HG03097 (cell line): ENCODE results near the gene FLT3LG.

Experiments used
- ATAC-seq: cut with Tn5 transposase; IDR thresholded peaks from one replicate; pipeline ENCODE4 v1.9.1; 2021; ENCODE audit not compliant: unreplicated experiment, low FRiP score

The FLT3LG gene

DNA sequence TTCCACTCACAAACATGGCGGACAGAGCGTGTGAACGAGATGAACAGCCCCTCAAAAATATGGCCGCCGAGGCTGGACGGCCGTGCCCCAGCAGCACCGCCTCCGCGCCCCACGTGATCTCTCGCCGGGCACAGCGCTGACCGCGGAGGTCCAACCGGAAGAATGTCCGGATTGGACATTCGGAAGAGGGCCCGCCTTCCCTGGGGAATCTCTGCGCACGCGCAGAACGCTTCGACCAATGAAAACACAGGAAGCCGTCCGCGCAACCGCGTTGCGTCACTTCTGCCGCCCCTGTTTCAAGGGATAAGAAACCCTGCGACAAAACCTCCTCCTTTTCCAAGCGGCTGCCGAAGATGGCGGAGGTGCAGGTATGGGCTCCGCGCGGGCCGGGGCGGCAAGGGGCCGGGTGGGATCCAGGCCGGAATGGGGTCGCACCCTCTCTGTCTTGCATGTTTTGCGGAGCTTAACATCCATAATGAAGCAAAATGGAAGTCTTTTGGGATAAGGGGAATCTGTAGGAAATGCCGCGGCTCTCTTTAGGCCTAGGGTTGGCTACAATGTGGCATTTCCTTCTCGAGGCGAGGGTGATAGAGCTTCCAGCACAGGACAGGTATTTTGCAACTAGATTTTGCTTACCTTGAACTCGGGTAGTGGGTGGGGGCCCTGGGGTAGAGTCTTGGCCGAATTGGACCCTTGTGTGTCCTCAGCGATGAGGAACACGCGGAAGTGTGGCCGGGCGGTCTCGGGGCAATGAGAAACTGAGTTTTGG lies 13.4 kb downstream of the FLT3LG start, which contains the start of gene RPL13A:
Gene RPL13A, plus strand, starts transcription at position 332 of the 769 bp plus-strand sequence. Its CDS starts 22 bp downstream, at position 354.
- peak; percentile 94 for ATAC-seq

DNA sequence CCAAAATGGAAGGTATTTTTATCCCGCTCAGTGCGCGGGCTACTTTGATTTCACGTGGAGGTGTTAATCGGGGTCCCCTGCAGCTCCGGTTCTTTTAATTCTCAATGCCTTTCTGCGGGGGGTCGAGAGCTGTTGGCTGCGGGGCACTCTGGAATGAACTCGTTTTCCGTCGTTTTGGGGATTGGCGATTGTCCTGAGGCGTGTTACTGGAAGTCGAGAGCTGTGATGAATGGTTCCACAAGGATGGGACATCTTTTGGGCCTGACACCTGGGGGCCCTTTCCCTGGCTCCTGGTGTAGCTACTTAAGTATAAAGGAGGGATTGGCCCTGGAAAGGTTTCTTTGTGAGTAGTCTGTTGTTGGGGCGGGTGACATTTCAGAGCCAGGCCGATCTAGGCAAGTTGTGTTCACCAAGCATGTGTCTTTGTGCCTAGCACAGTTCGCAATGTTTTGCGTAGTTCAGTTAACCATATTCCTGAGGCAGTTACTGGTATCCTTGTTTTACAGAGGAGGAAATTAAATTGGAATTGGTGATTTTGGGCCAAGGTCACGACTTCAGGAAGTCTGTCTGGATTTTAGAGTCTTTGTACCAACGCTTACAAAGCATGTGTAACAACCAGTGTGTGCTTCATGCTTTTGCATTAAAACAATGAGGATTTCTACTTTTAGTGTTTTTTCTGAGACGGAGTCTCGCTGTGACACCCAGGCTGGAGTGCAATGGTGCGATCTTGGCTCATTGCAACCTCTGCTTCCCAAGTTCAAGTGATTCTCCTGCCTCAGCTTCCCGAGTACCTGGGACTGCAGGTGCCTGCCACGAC lies 14.2 kb downstream of the FLT3LG start:
- ATAC-seq = no peak

DNA sequence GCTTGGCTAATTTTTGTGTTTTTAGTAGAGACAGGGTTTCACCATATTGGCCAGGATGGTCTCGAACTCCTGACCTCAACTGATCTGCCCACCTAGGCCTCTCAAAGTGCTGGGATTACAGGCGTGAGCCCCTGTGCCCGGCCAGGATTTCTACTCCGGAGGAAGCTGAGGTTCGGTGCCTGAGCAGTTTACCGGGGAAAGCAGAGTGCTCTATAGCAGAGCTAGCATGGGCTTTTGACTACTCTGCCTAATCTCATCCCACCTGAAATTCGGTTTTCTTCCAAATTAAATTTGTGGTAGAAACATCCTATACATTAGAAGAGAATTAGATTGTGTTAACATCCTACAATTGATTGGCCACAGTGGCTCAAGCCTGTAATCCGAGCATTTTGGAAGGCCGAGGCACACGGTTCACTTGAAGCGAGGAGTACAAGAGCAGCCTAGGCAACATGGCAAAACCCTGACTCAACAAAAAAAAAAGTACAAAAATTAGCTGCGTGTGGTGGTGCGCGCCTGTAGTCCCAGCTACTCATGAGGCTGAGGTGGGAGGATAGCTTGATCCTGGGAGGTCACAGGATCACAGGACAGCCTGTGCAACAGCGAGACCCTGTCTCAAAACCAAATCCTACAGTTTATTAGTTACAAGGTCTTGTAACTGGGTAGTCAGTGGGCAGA lies 15.0 kb downstream of the FLT3LG start:
- no peak for ATAC-seq

- no peak for ATAC-seq
Measured at GRCh38 chr19:49489601-49490167, 15.7 kb downstream of the FLT3LG start.

GRCh38 chr19:49490287-49491029 lies 16.4 kb downstream of the FLT3LG start:
- no peak for ATAC-seq

DNA sequence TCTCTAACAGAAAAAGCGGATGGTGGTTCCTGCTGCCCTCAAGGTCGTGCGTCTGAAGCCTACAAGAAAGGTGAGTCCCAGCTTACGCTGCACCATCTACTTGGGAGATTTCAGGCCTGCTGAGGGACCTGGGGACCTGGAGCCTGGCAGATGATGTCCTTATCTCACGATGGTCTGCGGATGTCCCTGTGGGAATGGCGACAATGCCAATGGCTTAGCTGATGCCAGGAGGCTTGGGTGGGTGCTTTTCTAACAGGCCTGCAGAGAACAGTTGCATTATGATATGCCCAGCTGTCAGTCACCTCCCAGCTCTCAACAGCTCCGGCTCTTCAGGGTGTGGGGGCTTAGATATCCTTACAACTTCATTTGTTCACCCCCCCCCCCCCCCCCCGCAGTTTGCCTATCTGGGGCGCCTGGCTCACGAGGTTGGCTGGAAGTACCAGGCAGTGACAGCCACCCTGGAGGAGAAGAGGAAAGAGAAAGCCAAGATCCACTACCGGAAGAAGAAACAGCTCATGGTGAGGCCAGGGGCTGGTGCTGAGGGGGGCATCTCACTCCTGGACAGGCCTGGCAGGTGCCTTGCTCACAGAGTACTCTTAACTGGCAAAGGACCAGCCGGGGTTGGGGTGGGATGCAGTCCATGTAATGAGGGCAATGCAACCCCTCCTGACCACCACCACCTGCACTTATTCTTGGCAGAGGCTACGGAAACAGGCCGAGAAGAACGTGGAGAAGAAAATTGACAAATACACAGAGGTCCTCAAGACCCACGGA lies 17.2 kb downstream of the FLT3LG start:
- no peak for ATAC-seq

- no peak for ATAC-seq
Measured at GRCh38 chr19:49491804-49492572, 18.0 kb downstream of the FLT3LG start.

- ATAC-seq = no peak
Measured at GRCh38 chr19:49492573-49493405, 18.8 kb downstream of the FLT3LG start.

DNA sequence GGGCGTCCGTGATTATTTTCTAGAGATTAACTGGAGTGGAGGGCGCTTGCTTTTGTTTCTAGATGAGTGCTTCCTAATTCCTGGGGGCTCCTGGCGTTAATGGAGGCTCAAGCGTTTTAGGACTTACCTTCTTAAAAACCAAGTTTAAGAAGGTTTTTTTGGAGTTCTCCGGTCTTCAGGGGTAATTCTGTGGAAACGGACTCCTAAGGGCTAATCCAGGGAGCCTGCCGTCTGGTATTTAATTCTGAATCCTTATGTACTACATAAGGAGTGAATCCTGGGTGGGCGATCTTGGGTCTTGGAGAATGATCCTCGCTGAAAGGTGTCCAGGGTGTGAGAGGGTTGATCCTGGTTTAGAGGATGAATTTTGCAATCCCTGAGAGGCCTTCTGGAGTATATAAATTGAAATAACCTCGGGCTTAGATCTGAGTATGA lies 22.6 kb downstream of the FLT3LG start:
- ATAC-seq = no peak

- ATAC-seq = no peak
Measured at GRCh38 chr19:49497047-49497788, 23.2 kb downstream of the FLT3LG start.

DNA sequence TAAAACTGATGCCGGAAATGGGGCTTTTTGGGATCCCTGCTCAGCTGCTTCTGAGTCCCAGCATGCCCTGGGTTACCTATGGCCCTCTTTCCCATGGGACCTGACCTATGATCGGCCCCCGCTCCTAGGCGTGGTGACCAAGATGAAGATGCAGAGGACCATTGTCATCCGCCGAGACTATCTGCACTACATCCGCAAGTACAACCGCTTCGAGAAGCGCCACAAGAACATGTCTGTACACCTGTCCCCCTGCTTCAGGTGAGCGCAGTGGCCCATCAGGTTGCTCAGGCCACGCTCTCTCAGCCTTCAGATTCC lies 23.7 kb downstream of the FLT3LG start:
- no peak for ATAC-seq

GRCh38 chr19:49498475-49498874 lies 24.5 kb downstream of the FLT3LG start:
- ATAC-seq = no peak

GRCh38 chr19:49499030-49499670 lies 25.1 kb downstream of the FLT3LG start:
- no peak for ATAC-seq

GRCh38 chr19:49502866-49503581 lies 29.0 kb downstream of the FLT3LG start:
- ATAC-seq = no peak

DNA sequence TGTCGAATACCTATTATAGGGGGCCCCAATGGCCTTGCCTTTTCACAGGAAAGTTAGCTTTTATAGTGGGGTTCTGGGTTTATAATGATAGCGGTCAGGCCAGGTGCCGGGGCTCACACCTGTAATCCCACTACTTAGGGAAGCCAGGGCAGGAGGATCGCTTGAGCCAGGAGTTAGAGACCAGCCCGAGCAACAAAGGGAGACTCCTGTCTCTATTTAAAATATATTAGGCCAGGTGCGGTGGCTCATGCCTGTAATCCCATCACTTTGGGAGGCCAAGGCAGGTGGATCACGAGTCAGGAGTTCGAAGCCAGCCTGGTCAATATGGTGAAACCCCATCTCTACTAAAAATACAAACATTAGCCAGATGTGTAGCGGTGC lies 29.6 kb downstream of the FLT3LG start:
- no peak for ATAC-seq

- ATAC-seq = no peak
Measured at GRCh38 chr19:49506575-49507105, 32.6 kb downstream of the FLT3LG start.
